Liver (tissue), 9 donors: Measurements from ENCODE around the gene DIP2C. TPM values are rescaled to one million over a fixed set of nuclear protein-coding genes. Genes with fewer than 3 reads are reported as not detected.

ENCODE experiments used
- DNase-seq: peaks from one replicate; pipeline ENCODE4 v3.0.0-alpha.2; 2017; ENCODE audit warnings: low spot score
- H3K27ac ChIP-seq, 2 donors: one replicate each; pipeline ENCODE4 v1.7.0; 2013; ENCODE audit warnings: inconsistent platforms in 2 of 2, low read length in 2 of 2, control low read depth in 1 of 2, low read depth in 1 of 2, mild to moderate bottlenecking in 1 of 2
- H3K27me3 ChIP-seq, 4 donors: one replicate each; pipeline versions ENCODE4 v1.6.1 to v1.7.0; 2013; ENCODE audit warnings: low read length in 3 of 4, inconsistent platforms in 1 of 4, mild to moderate bottlenecking in 1 of 4, moderate library complexity in 1 of 4; ENCODE audit not compliant: control insufficient read depth in 4 of 4, insufficient read depth in 4 of 4
- H3K36me3 ChIP-seq, 4 donors: one replicate each; pipeline versions ENCODE4 v1.6.1 to v1.7.0; 2013; ENCODE audit warnings: low read length in 3 of 4, mild to moderate bottlenecking in 3 of 4, low read depth in 1 of 4, moderate library complexity in 1 of 4; ENCODE audit not compliant: control insufficient read depth in 4 of 4, insufficient read depth in 3 of 4
- H3K4me1 ChIP-seq, 4 donors: one replicate each; pipeline versions ENCODE4 v1.6.1 to v1.7.0; 2013; ENCODE audit warnings: low read length in 3 of 4, mild to moderate bottlenecking in 3 of 4, moderate library complexity in 1 of 4; ENCODE audit not compliant: control insufficient read depth in 4 of 4, insufficient read depth in 4 of 4
- H3K4me3 ChIP-seq, 3 donors: one replicate each; pipeline versions ENCODE4 v1.6.1 to v1.7.0; 2013; ENCODE audit warnings: low read length in 3 of 3, control low read depth in 1 of 3, low read depth in 1 of 3, mild to moderate bottlenecking in 1 of 3
- H3K9ac ChIP-seq, 2 donors: one replicate each; pipeline ENCODE4 v1.7.0; 2013; ENCODE audit warnings: low read length in 2 of 2, mild to moderate bottlenecking in 2 of 2, moderate library complexity in 2 of 2, control low read depth in 1 of 2, low read depth in 1 of 2
- H3K9me3 ChIP-seq, 4 donors: one replicate each; pipeline versions ENCODE4 v1.6.1 to v1.7.0; 2013; ENCODE audit warnings: low read length in 3 of 4; ENCODE audit not compliant: control insufficient read depth in 4 of 4
- ATF3 ChIP-seq: IDR thresholded peaks from 2 replicates; pipeline ENCODE4 v1.6.1; 2016; ENCODE audit warnings: antibody characterized with exemption
- CTCF ChIP-seq: fragments of 150-350 bp; IDR thresholded peaks from 2 replicates; pipeline ENCODE4 v1.5.1; 2017; ENCODE audit warnings: improper control_type of control experiment, low read depth, low read length; ENCODE audit not compliant: missing input control
- EGR1 ChIP-seq, 2 donors: IDR thresholded peaks; 2 replicates each; pipeline ENCODE4 v1.6.1; 2016 to 2018; ENCODE audit warnings: antibody characterized with exemption in 2 of 2, low read depth in 2 of 2
- FOXA1 ChIP-seq: IDR thresholded peaks from 2 replicates; pipeline ENCODE4 v1.6.1; 2016; ENCODE audit warnings: antibody characterized with exemption
- FOXA2 ChIP-seq: IDR thresholded peaks from 2 replicates; pipeline ENCODE4 v1.6.1; 2016; ENCODE audit warnings: antibody characterized with exemption
- GABPA ChIP-seq, 2 donors: IDR thresholded peaks in 1 of 2; conservative IDR thresholded peaks in 1 of 2; 2 replicates each; pipeline ENCODE4 v1.6.1; 2016; ENCODE audit warnings: antibody characterized with exemption in 2 of 2, mild to moderate bottlenecking in 1 of 2, moderate library complexity in 1 of 2
- HNF4A ChIP-seq, 2 donors: conservative IDR thresholded peaks; 2 replicates each; pipeline ENCODE4 v1.6.1; 2016; ENCODE audit warnings: antibody characterized with exemption in 2 of 2, mild to moderate bottlenecking in 2 of 2
- HNF4G ChIP-seq: IDR thresholded peaks from 2 replicates; pipeline ENCODE4 v1.6.1; 2016; ENCODE audit warnings: antibody characterized with exemption
- JUND ChIP-seq, 2 donors: IDR thresholded peaks; 2 replicates each; pipeline ENCODE4 v1.6.1; 2016; ENCODE audit warnings: antibody characterized with exemption in 2 of 2
- MAX ChIP-seq: IDR thresholded peaks from 2 replicates; pipeline ENCODE4 v1.6.1; 2016; ENCODE audit warnings: antibody characterized with exemption
- NR2F2 ChIP-seq: IDR thresholded peaks from 2 replicates; pipeline ENCODE4 v1.6.1; 2016; ENCODE audit warnings: antibody characterized with exemption
- RAD21 ChIP-seq, 2 donors: IDR thresholded peaks; 2 replicates each; pipeline ENCODE4 v1.6.1; 2016; ENCODE audit warnings: antibody characterized with exemption in 2 of 2, mild to moderate bottlenecking in 2 of 2
- REST ChIP-seq: IDR thresholded peaks from 2 replicates; pipeline ENCODE4 v1.6.1; 2016; ENCODE audit warnings: antibody characterized with exemption, mild to moderate bottlenecking
- RXRA ChIP-seq, 2 donors: IDR thresholded peaks; 2 replicates each; pipeline ENCODE4 v1.6.1; 2017 to 2018; ENCODE audit warnings: antibody characterized with exemption in 2 of 2, mild to moderate bottlenecking in 1 of 2
- SP1 ChIP-seq: IDR thresholded peaks from 2 replicates; pipeline ENCODE4 v1.6.1; 2018; ENCODE audit warnings: antibody characterized with exemption, mild to moderate bottlenecking
- TAF1 ChIP-seq: conservative IDR thresholded peaks from 2 replicates; pipeline ENCODE4 v1.6.1; 2016; ENCODE audit warnings: antibody characterized with exemption, mild to moderate bottlenecking
- YY1 ChIP-seq: IDR thresholded peaks from 2 replicates; pipeline ENCODE4 v1.6.1; 2016; ENCODE audit warnings: antibody characterized with exemption, mild to moderate bottlenecking
- ZBTB33 ChIP-seq: IDR thresholded peaks from 2 replicates; pipeline ENCODE4 v1.6.1; 2016; ENCODE audit warnings: antibody characterized with exemption
- WGBS: extraction: QIAGEN DNeasy Blood & Tissue Kit; methylation state at CpG from one replicate; pipeline ENCODE4 v1.1.7; 2013; 5-methylcytosine and 5-hydroxymethylcytosine counted together
- polyA plus RNA-seq, 2 donors: library from polyadenylated mRNA; stranded (reverse) in 1 of 2; unstranded in 1 of 2; fragments of 200-250 nt in 1 of 2; fragments of >200 nt in 1 of 2; fragmentation: Nextera tagmentation in 1 of 2; extraction: Ambion mirVana in 1 of 2; gene quantifications; one replicate each; pipeline versions ENCODE4 v1.2.1 to v1.2.3, GENCODE V29; 2013 to 2015
- total RNA-seq, 2 donors: library from RNA; depleted of rRNA; stranded (reverse); fragments of >200 nt; gene quantifications; one replicate each; pipeline ENCODE4 v1.2.3, GENCODE V29; 2014
- donor health status: healthy.
- donor health status: healthy.
- donor health status: healthy.
- donor health status: healthy.
- donor health status: healthy.

DIP2C gene
- total and polyA plus RNA-seq, 4 donors, result 4.2 to 12.2 (median 5.7) TPM

GRCh38 chr10:560314-560992 is 129.0 kb downstream of the DIP2C start:
- H3K27ac ChIP-seq, result no peak overlapping the region
- no peak for DNase-seq
- H3K4me1 ChIP-seq, result peaks cover 0 to 11% (median 0%) of the 10 kb centered on the region in 4 donors
- TF ChIP-seq HNF4G (no peak), ZBTB33 (no peak), ATF3 (no peak), REST (no peak), HNF4A (conservative IDR thresholded peaks at IDR 0.05) (no peak), GABPA (IDR thresholded peaks at IDR 0.05 in 1 of 2, conservative IDR thresholded peaks at IDR 0.05 in 1 of 2) (no peak), FOXA1 (no peak), CTCF (no peak), RXRA (IDR thresholded peaks at IDR 0.05) (no peak), EGR1 (IDR thresholded peaks at IDR 0.05; ENCODE audit: low read depth in 2 of 2) (no peak), FOXA2 (no peak), TAF1 (no peak), YY1 (no peak), RAD21 (IDR thresholded peaks at IDR 0.05) (no peak), NR2F2 (no peak), JUND (IDR thresholded peaks at IDR 0.05) (no peak), SP1 (no peak), MAX (no peak)
- H3K36me3 ChIP-seq, result no peaks in the 10 kb centered on the region
- H3K4me3 ChIP-seq, result no peak overlapping the region
- no peak overlapping the region for H3K9ac ChIP-seq
- WGBS, result 79% methylated on average over 11 of the region's 11 CpGs
- no peaks in the 10 kb centered on the region for H3K9me3 ChIP-seq
- no peaks in the 10 kb centered on the region for H3K27me3 ChIP-seq
